Gastrocnemius medialis (tissue), 4 donors: Measurements from ENCODE around the gene CMTR1. TPM values are rescaled to one million over a fixed set of nuclear protein-coding genes. Genes with fewer than 3 reads are reported as not detected.
"Not testable (repeated sequence)": the region's sequence is repeated elsewhere in the genome, so short reads cannot be mapped to it uniquely, and the experiment has no call there.

ENCODE experiments used
- ATAC-seq, 2 donors: fragments of 150-250 bp; one replicate each; pipeline ENCODE4 v1.9.1; 2016
- DNase-seq, 2 donors: peaks; one replicate each; pipeline ENCODE4 v3.0.0-alpha.2; 2019
- H3K27ac ChIP-seq, 4 donors: fragments of 200-600 bp; sonication (generic); 1 replicate in 1 of 4; 2 replicates in 3 of 4; pipeline ENCODE4 v1.5.1; 2016 to 2018; ENCODE audit warnings: mild to moderate bottlenecking in 2 of 4, moderate library complexity in 1 of 4
- H3K27me3 ChIP-seq, 3 donors: fragments of 200-600 bp; sonication (generic) in 2 of 3; 1 replicate in 1 of 3; 2 replicates in 2 of 3; pipeline versions ENCODE4 v1.5.1 to v1.6.0; 2016 to 2019; ENCODE audit warnings: mild to moderate bottlenecking in 1 of 3, moderate library complexity in 1 of 3
- H3K36me3 ChIP-seq, 2 donors: fragments of 200-600 bp; sonication (generic) in 1 of 2; one replicate each; pipeline ENCODE4 v1.5.1; 2017 to 2018
- H3K4me1 ChIP-seq, 2 donors: fragments of 200-600 bp; sonication (generic) in 1 of 2; one replicate each; pipeline ENCODE4 v1.5.1; 2016 to 2017; ENCODE audit warnings: mild to moderate bottlenecking in 2 of 2
- H3K4me3 ChIP-seq, 4 donors: fragments of 200-600 bp; sonication (generic) in 3 of 4; 1 replicate in 1 of 4; 2 replicates in 3 of 4; pipeline ENCODE4 v1.5.1; 2016 to 2019; ENCODE audit warnings: mild to moderate bottlenecking in 2 of 4
- H3K9me3 ChIP-seq, 3 donors: fragments of 200-600 bp; sonication (generic) in 2 of 3; 1 replicate in 1 of 3; 2 replicates in 2 of 3; pipeline ENCODE4 v1.5.1; 2016 to 2019
- POLR2A ChIP-seq, 2 donors: fragments of 450-650 bp; IDR thresholded peaks; one replicate each; pipeline ENCODE4 v1.6.1; 2017; ENCODE audit warnings: antibody characterized with exemption in 2 of 2, mild to moderate bottlenecking in 2 of 2, moderate library complexity in 2 of 2
- in situ Hi-C, 4 donors: fragments of 200-750 bp; cut with MboI; loops; one replicate each; pipeline versions ENCODE4 v1.15.0 to v1.8.0; 2017; ENCODE audit warnings: low sequenced_read_pairs in 4 of 4
- intact Hi-C: fragments of 100-400 bp; cut with DNase I; formaldehyde crosslinking; loops from one replicate; pipeline ENCODE4 v1.15.1; 2023; ENCODE audit warnings: low total_unique reads
- total RNA-seq, 4 donors: library from RNA; depleted of rRNA; stranded (reverse); fragments of >200 nt; gene quantifications; one replicate each; pipeline versions ENCODE4 v1.1.0 to v1.2.3, GENCODE V29; 2016
- TF ChIP-seq, protein P1 (sequence below), 5 experiments: fragments of 450-650 bp in 3 of 5; fragments of 200-600 bp in 2 of 5; sonication (generic) in 2 of 5; IDR thresholded peaks in 4 of 5; conservative IDR thresholded peaks in 1 of 5; 1 replicate in 4 of 5; 2 replicates in 1 of 5; pipeline ENCODE4 v1.5.1; 2016 to 2019; ENCODE audit warnings: antibody characterized with exemption in 5 of 5, mild to moderate bottlenecking in 3 of 5, moderate library complexity in 3 of 5

The CMTR1 gene
- total RNA-seq, 4 donors from 2014 or later: 18.2 to 34.6 (median 25.4) TPM

DNA sequence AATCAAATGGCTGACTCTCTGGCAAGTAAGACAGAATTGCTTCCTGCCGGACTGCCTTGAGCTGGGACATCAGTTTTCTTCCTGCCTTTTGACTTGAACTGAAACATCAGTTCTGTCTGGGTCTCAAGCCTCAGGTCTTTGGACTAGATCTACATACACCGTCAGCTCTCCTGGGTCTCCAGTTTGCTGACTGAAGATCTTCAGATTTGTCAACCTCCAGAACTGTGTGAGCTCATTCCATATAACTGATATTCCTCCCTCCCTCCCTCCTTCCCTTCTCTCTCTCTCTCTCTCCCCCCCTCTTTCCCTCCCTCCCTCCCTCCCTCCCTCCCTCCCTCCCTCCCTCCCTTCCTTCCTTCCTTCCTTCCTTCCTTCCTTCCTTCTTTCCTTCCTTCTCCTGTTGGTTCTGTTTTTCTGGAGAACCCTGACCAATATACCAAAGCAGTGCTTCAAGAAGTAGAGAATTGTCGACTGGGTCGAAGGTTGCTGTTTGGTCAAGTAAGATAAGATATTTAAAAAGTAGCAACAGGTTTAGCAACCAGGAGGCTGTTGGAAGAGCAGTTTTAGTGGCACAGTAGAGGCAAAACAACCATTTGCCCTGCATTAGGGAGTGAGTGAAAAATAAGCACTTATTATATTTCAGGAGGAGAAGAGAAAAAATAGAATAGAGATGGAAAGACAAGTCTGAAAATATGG is 33.1 kb upstream of the CMTR1 start:
- DNase-seq (no peak), ATAC-seq (no peak)
- in situ Hi-C loops (no loop called here), intact Hi-C loops (no loop called here)
- Histone ChIP-seq H3K27ac (no peak overlapping the region), H3K4me1 (no peaks in the 10 kb centered on the region), H3K36me3 (no peaks in the 10 kb centered on the region), H3K9me3 (no peaks in the 10 kb centered on the region), H3K27me3 (no peaks in the 10 kb centered on the region), H3K4me3 (no peak overlapping the region)
- TF ChIP-seq, protein P1, sequence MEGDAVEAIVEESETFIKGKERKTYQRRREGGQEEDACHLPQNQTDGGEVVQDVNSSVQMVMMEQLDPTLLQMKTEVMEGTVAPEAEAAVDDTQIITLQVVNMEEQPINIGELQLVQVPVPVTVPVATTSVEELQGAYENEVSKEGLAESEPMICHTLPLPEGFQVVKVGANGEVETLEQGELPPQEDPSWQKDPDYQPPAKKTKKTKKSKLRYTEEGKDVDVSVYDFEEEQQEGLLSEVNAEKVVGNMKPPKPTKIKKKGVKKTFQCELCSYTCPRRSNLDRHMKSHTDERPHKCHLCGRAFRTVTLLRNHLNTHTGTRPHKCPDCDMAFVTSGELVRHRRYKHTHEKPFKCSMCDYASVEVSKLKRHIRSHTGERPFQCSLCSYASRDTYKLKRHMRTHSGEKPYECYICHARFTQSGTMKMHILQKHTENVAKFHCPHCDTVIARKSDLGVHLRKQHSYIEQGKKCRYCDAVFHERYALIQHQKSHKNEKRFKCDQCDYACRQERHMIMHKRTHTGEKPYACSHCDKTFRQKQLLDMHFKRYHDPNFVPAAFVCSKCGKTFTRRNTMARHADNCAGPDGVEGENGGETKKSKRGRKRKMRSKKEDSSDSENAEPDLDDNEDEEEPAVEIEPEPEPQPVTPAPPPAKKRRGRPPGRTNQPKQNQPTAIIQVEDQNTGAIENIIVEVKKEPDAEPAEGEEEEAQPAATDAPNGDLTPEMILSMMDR (IDR thresholded peaks at IDR 0.05 in 4 of 5, conservative IDR thresholded peaks at IDR 0.05 in 1 of 5): no peak
- no peak for TF ChIP-seq POLR2A (IDR thresholded peaks at IDR 0.05)

DNA sequence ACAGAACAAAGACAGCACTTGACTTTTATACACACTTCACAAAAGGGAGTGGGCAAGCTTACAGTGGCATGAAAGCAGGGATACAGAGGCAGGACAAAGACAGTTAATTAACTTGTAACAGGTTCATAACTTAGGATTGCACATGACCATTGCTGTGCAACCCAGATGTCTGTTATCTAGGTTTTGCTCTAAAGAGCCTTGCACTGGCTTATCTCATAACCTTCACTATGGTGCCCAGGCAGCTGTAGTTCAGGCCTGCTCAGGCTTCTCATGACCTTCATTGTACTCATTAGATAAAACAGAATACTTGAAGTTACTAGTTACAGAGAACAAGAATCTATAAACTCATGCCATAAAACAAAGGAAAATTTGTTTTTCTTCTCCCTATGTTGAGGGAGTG is 31.4 kb upstream of the CMTR1 start:
- in situ Hi-C loops, H3K36me3 ChIP-seq, H3K4me1 ChIP-seq, DNase-seq, H3K27ac ChIP-seq, intact Hi-C loops, H3K4me3 ChIP-seq, H3K27me3 ChIP-seq, H3K9me3 ChIP-seq, ATAC-seq: not testable (repeated sequence)

DNA sequence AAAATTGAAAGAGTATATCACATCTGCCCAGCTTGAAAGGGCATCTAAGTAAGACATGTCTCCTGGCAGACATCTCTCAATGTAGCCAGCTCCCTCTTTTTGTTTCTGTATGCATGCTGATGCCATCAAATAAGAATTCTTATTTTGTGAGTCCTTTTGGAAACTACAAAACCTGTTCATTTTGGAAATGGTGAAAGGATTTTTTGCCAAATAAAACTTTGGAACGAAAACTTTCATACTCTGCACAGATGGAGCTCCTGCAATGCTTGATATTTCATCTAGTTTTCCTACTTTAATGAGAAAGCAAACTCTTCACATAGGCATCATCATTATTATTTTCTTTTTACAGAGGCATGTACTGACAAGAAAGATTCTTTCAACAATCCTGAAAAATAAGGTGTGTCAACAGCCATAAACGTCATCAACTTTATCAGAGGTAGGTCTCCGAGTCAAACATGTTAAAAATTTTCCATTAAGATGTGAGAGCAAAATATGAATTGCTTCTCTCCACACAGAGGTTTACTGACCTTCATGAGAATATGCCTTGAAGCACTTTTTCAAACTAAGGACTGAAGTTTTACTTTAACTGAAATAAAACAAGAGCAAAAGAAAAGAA is 26.2 kb upstream of the CMTR1 start:
- Histone ChIP-seq H3K27me3 (no peaks in the 10 kb centered on the region), H3K36me3 (no peaks in the 10 kb centered on the region), H3K4me3 (no peak overlapping the region), H3K9me3 (no peaks in the 10 kb centered on the region), H3K4me1 (no peaks in the 10 kb centered on the region), H3K27ac (no peak overlapping the region)
- in situ Hi-C loops (no loop called here), intact Hi-C loops (no loop called here)
- ATAC-seq (no peak), DNase-seq (no peak)
- TF ChIP-seq, protein P1 (IDR thresholded peaks at IDR 0.05 in 4 of 5, conservative IDR thresholded peaks at IDR 0.05 in 1 of 5): no peak
- no peak for TF ChIP-seq POLR2A (IDR thresholded peaks at IDR 0.05)

DNA sequence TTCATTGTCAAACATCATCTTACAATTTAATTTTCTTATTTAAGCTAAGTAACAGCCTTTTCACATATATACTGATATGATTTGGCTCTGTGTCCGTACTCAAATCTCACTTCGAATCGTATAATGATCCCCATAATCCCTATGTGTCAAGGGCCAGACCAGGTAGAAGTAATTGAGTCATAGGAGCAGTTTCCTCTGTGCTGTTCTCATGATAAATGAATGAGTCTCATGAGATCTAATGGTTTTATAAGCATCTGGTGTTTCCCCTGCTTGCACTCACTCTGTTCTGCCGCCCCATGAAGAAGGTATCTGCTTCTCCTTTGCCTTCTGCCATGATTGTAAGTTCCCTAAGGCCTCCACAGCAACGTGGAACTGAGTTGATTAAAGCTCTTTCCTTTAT is 25.1 kb upstream of the CMTR1 start:
- H3K27ac ChIP-seq: no peak overlapping the region
- no peaks in the 10 kb centered on the region for H3K27me3 ChIP-seq
- intact Hi-C loops: no loop called here
- no peaks in the 10 kb centered on the region for H3K4me1 ChIP-seq
- no peaks in the 10 kb centered on the region for H3K36me3 ChIP-seq
- TF ChIP-seq, protein P1 (IDR thresholded peaks at IDR 0.05 in 4 of 5, conservative IDR thresholded peaks at IDR 0.05 in 1 of 5): no peak
- no peak for TF ChIP-seq POLR2A (IDR thresholded peaks at IDR 0.05)
- no peak overlapping the region for H3K4me3 ChIP-seq
- in situ Hi-C loops: no loop called here
- no peak for ATAC-seq
- no peak for DNase-seq
- H3K9me3 ChIP-seq: no peaks in the 10 kb centered on the region

DNA sequence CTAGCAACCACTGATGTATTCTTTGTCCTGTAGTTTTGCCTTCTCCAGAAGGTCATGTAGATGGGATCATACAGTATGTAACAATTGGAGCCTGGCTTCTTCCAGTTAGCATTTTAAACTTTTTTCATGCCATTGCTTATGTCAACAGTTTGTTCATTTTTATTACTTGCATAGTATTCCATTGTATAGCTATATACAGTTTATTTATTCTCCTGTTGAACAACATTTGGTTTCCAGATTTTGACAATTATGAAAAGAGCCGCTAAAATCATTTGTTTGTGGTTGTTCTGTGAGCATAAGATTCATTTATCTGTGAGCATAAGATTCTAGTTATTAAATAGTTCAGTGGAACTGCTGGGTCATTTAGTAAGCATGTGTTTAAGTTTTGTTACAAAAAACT is 23.5 kb upstream of the CMTR1 start:
- Histone ChIP-seq H3K27me3 (no peaks in the 10 kb centered on the region), H3K4me3 (no peak overlapping the region), H3K4me1 (no peaks in the 10 kb centered on the region), H3K36me3 (no peaks in the 10 kb centered on the region), H3K27ac (no peak overlapping the region), H3K9me3 (no peaks in the 10 kb centered on the region)
- in situ Hi-C loops (no loop called here), intact Hi-C loops (no loop called here)
- TF ChIP-seq, protein P1 (IDR thresholded peaks at IDR 0.05 in 4 of 5, conservative IDR thresholded peaks at IDR 0.05 in 1 of 5): no peak
- TF ChIP-seq POLR2A (IDR thresholded peaks at IDR 0.05): no peak
- DNase-seq: no peak
- ATAC-seq: no peak
